MCF 10A (cell line): Measurements from ENCODE around the gene LIME1. TPM values are rescaled to one million over a fixed set of nuclear protein-coding genes. Genes with fewer than 3 reads are reported as not detected.

Experiments
- BruUV-seq: library from RNA; stranded (reverse); fragments of 400-500 nt; replicated peaks from 2 replicates; lab custom pipeline; 2021; lab: Mats Ljungman, UMichigan
- CTCF ChIA-PET: fragments of 300-600 bp; sonication (Branson Sonifier 250); formaldehyde crosslinking; extraction: SDS; loops from one replicate; lab custom pipeline; 2021; ENCODE audit warnings: antibody characterized with exemption, inconsistent platforms; lab: Yijun Ruan, JAX
- POLR2A ChIA-PET: fragments of 300-600, 350-650 bp; sonication (Branson Sonifier 250); formaldehyde crosslinking; extraction: SDS; loops from one replicate; lab custom pipeline; 2020; ENCODE audit warnings: antibody characterized with exemption, inconsistent platforms; lab: Yijun Ruan, JAX
- DNase-seq: peaks from one replicate; pipeline ENCODE4 v3.0.0-alpha.2; 2018; ENCODE audit not compliant: unreplicated experiment
- H3K27ac Mint-ChIP-seq: one replicate; pipeline ENCODE4 v1.8.0; 2022; ENCODE audit warnings: mild to moderate bottlenecking, low read depth, mixed read lengths; ENCODE audit not compliant: unreplicated experiment
- H3K27me3 Mint-ChIP-seq: one replicate; pipeline ENCODE4 v1.8.0; 2022; ENCODE audit warnings: mixed read lengths; ENCODE audit not compliant: insufficient read depth, unreplicated experiment
- H3K36me3 Mint-ChIP-seq: one replicate; pipeline ENCODE4 v1.8.0; 2022; ENCODE audit warnings: mild to moderate bottlenecking, moderate library complexity, mixed read lengths; ENCODE audit not compliant: insufficient read depth, unreplicated experiment
- H3K4me1 Mint-ChIP-seq: one replicate; pipeline ENCODE4 v1.8.0; 2022; ENCODE audit warnings: mixed read lengths; ENCODE audit not compliant: insufficient read depth, unreplicated experiment
- H3K4me3 Mint-ChIP-seq: one replicate; pipeline ENCODE4 v1.8.0; 2022; ENCODE audit warnings: mild to moderate bottlenecking, moderate library complexity, mixed read lengths; ENCODE audit not compliant: unreplicated experiment
- H3K9me3 Mint-ChIP-seq: one replicate; pipeline ENCODE4 v1.8.0; 2022; ENCODE audit warnings: mixed read lengths; ENCODE audit not compliant: unreplicated experiment
- CTCF ChIP-seq: fragments of 200-600 bp; IDR thresholded peaks from one replicate; pipeline ENCODE4 v1.8.0; 2022; ENCODE audit warnings: antibody characterized with exemption, mild to moderate bottlenecking; ENCODE audit not compliant: unreplicated experiment
- intact Hi-C: fragments of 100-400 bp; cut with micrococcal nuclease; formaldehyde crosslinking; loops from 2 replicates; pipeline ENCODE4 v1.14.1; 2022
- total RNA-seq: library from RNA; stranded (reverse); gene quantifications from 2 replicates; pipeline ENCODE4 v1.2.3, GENCODE V29; 2022

LIME1 gene
- total RNA-seq, 1 experiment from 2014 or later: 10.1 TPM

- POLR2A ChIA-PET: interaction anchor here (1.5 to 1.9 kb wide), 2 partner anchors 12 to 13 kb away, joined by 8 read pairs; partner anchors contain the start of genes ARFRP1 and ZGPAT
- H3K27ac Mint-ChIP-seq: no peak overlapping the region
- CTCF ChIA-PET: interaction anchor here (0.6 kb wide), 1 partner anchor 25 kb away, joined by 4 read pairs; no protein-coding TSS in a partner anchor
Observed at GRCh38 chr20:63693733-63694583, 42.5 kb upstream of the LIME1 start.

GRCh38 chr20:63694584-63695423 is 41.7 kb upstream of the LIME1 start:
- H3K36me3 Mint-ChIP-seq: peaks cover 60% of the 10 kb centered on the region
- TF ChIP-seq CTCF: no peak
- intact Hi-C loops: loop anchor here (5.0 kb wide), 2 partner anchors 38 to 158 kb away; partner anchors contain the start of genes PTK6 and RTEL1
- no peaks in the 10 kb centered on the region for H3K9me3 Mint-ChIP-seq
- ChIA-PET POLR2A (interaction anchor here (0.8 to 5.4 kb wide), 5 partner anchors 13 to 46 kb away, joined by 3 to 79 read pairs (median 8); partner anchors contain the start of genes ARFRP1 and ZGPAT), CTCF (interaction anchor here (0.6 kb wide), 1 partner anchor 26 kb away, joined by 4 read pairs; no protein-coding TSS in a partner anchor)
- H3K4me1 Mint-ChIP-seq: peaks cover 19% of the 10 kb centered on the region
- no peaks in the 10 kb centered on the region for H3K27me3 Mint-ChIP-seq
- BruUV-seq: no TSS peak
- no peak overlapping the region for H3K27ac Mint-ChIP-seq
- no peak for DNase-seq
- H3K4me3 Mint-ChIP-seq: no peak overlapping the region

More at GRCh38 chr20:63693733-63694583, 42.5 kb upstream of the LIME1 start:
- DNase-seq: no peak
- intact Hi-C loops: no loop called here
- Mint-ChIP-seq H3K9me3 (no peaks in the 10 kb centered on the region), H3K4me3 (no peak overlapping the region), H3K27me3 (no peaks in the 10 kb centered on the region), H3K4me1 (peaks cover 13% of the 10 kb centered on the region), H3K36me3 (peaks cover 59% of the 10 kb centered on the region)
- TF ChIP-seq CTCF: no peak
- BruUV-seq: no TSS peak

- no TSS peak for BruUV-seq
Observed at GRCh38 chr20:63695424-63696305, 40.8 kb upstream of the LIME1 start.

More at GRCh38 chr20:63695424-63696305, 40.8 kb upstream of the LIME1 start:
- Mint-ChIP-seq H3K27me3 (no peaks in the 10 kb centered on the region), H3K9me3 (no peaks in the 10 kb centered on the region), H3K4me1 (peaks cover 19% of the 10 kb centered on the region), H3K36me3 (peaks cover 68% of the 10 kb centered on the region), H3K27ac (peak overlapping the region; percentile 51), H3K4me3 (peak overlapping the region; percentile 72)
- TF ChIP-seq CTCF: no peak
- intact Hi-C loops: loop anchor here (2.0 to 5.0 kb wide), 3 partner anchors 38 to 158 kb away; partner anchors contain the start of genes PTK6 and RTEL1
- ChIA-PET CTCF (interaction anchor here (0.5 kb wide), 1 partner anchor 302 kb away, joined by 5 read pairs; no protein-coding TSS in a partner anchor), POLR2A (interaction anchor here (0.8 to 5.4 kb wide), 7 partner anchors 12 to 260 kb away, joined by 3 to 79 read pairs (median 8); partner anchors contain the start of genes ARFRP1, TPD52L2, UCKL1 and ZGPAT)
- DNase-seq: peak; percentile 44
